Right kidney (tissue), 1 donor: ENCODE data around the gene KLRC2.
"Not testable (repeated sequence)": the region's sequence is repeated elsewhere in the genome, so short reads cannot be mapped to it uniquely, and the experiment has no call there.

Experiments used
- DNase-seq: peaks from one replicate; pipeline ENCODE4 v3.0.0-alpha.2; 2016

The KLRC2 gene

DNA sequence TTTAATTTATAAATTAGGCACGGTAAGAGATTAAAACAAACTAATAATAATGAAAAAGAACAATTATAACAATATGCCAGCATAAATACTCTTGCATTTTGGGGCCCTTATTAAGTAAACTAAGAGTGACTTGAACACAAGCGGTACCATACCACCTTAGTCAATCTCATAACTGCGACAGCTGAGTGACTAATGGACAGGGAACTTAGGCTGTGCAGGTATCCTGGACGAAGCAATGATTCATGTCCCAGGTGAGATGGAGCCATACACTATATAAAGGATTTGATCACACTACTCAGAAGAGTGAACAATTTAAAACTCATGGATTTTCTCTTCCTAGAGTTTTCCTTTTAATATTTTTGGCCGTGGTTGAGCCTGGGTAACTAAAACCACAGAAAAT, 30.5 kb downstream of the KLRC2 start:
- no peak for DNase-seq

- DNase-seq = no peak
Observed at GRCh38 chr12:10404798-10405197, 31.0 kb downstream of the KLRC2 start.

- DNase-seq = no peak
Observed at GRCh38 chr12:10400829-10401228, 35.0 kb downstream of the KLRC2 start.

DNA sequence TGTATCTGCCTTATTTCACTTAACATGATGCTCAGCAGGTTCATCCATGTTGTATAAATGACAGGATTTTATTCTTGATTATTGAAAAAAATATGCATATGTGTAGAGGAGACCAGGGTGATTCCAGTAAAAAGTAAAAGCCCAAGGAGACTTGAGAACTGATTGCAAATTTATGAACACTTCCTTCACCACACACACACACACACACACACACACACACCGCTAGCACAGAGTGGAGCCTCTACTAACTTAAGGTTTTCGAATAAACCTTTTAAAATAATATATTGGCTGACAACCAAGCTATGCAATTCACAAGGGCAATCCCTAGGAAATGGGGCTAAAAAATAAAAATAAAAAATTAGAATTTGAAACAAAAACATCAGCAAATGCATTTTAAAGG, 37.6 kb downstream of the KLRC2 start:
- no peak for DNase-seq

DNA sequence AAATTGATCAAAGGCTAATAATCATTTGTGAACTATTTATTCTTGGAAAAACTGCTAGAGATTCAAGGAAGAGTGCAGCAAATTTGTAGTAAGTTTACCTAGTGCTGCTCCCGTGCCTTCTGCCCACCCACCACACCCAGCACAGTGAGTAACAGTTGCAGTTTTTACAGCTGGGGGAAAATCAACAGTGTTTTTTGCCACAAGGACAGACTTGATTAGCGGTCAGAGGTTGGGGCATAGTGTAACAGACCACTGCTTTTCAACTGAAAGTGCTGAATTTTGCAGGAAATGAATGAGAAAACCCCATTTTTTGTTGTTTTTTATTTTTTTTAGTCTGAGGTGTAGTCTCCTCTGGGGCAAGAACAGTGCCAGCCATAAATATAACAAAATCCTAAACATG, 38.5 kb downstream of the KLRC2 start:
- DNase-seq = no peak

DNA sequence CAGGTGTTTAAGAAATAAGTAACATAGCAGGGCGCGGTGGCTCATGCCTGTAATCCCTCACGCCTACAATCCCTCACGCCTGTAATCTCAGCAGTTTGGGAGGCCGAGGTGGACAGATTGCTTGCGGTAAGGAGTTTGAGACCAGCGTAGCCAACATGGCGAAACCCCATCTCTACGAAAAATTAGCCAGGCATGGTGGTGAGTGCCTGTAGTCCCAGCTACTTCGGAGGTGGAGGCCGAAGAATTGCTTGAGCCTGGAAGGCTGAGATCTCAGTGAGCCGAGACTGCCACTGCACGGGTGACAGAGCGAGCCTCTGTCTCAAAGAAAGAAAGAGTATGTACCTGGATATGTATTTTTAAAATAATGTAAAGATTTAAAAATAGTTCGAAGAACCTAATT, 39.6 kb downstream of the KLRC2 start:
- DNase-seq = not testable (repeated sequence)

DNA sequence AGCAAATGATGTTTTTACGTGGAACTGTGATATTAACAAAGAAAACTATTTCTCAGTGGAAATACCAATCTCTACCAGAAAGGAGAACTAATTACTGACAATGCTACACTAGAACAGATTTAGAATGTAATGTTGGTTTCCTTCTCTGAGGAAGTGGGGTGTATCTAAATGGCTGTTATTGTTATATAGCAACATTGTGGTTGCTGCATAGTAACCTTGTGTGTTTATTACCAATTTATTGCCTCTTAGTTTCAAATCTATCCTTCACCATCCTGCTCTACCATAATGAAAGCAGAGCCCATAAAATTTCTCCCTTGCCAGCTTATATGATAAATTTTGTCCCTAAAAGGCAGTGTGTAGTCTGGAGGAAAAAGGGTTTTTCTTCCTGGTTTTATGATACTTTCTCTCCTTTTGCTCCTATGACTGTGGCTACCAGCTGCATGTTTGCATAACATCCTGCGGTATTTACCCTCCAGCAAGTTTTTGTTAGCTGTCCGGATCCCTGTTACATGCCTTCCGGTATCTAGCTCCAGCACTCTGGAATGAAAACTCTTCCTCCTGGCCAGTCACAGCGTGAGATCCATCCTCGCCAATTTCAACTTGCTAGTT, 40.3 kb downstream of the KLRC2 start:
- no peak for DNase-seq

GRCh38 chr12:10394531-10395152, 41.2 kb downstream of the KLRC2 start:
- DNase-seq = not testable (repeated sequence)

GRCh38 chr12:10393291-10393690, 42.5 kb downstream of the KLRC2 start:
- DNase-seq = no peak

- DNase-seq = no peak
Observed at GRCh38 chr12:10392394-10392930, 43.3 kb downstream of the KLRC2 start.

DNA sequence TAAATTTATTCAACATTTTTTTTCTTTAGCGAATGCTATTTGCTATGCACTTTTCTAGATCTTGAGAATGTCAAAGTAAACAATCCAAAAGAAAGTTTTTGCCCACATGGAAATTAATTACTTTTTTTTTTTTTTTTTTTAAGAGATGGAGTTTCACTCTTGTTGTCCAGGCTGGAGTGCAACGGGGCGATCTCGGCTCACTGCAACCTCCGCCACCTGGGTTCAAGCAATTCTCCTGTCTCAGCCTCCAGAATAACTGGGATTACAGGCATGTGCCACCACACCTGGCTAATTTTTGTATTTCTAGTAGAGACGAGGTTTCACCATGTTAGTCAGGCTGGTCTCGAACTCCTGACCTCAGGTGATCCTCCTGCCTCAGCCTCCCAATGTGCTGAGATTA, 44.8 kb downstream of the KLRC2 start:
- DNase-seq = not testable (repeated sequence)

GRCh38 chr12:10389904-10390303, 45.9 kb downstream of the KLRC2 start, which contains the start of gene KLRK1:
Gene KLRK1 (minus strand): TSS chr12:10390041. CDS start chr12:10388810, 1,231 bp downstream.
- DNase-seq = no peak

GRCh38 chr12:10388624-10389413, 47.0 kb downstream of the KLRC2 start:
- DNase-seq = no peak

GRCh38 chr12:10387498-10387897, 48.3 kb downstream of the KLRC2 start:
- not testable (repeated sequence) for DNase-seq

DNA sequence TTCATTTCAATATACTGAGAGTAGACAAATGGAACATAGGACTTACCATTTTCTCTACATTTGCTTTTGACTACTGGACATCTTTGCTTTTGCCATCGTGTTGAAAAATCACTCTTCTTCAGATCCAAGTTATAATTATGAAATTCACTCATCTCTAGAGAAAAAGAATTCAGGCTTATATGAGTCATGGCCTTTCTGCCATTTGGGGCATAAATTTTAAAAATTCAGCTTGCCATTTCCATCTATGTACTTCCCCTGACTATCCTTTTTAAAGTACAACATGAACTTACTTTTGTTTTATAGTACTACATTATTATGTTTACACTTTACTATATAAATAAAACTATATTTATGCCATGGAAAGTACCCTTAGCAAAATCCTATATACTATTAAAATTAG, 49.0 kb downstream of the KLRC2 start:
- DNase-seq = no peak

GRCh38 chr12:10385166-10385613, 50.6 kb downstream of the KLRC2 start:
- no peak for DNase-seq

DNA sequence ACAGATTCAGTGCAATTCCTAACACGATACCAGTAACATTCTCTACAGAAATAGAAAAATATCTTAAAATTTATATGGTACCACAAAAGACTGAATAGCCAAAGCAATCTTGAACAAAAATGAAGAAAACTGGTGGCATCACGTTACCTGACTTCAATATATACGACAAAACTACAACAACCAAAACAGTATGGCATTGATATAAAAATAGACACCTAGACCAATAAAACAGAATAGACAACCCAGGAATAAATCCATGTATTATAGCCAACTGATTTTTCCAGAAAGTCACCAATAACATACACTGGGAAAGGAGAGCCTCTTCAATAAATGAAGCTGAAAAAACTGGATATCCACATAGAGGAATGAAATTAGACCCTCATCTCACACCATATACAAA, 51.6 kb downstream of the KLRC2 start:
- no peak for DNase-seq

DNA sequence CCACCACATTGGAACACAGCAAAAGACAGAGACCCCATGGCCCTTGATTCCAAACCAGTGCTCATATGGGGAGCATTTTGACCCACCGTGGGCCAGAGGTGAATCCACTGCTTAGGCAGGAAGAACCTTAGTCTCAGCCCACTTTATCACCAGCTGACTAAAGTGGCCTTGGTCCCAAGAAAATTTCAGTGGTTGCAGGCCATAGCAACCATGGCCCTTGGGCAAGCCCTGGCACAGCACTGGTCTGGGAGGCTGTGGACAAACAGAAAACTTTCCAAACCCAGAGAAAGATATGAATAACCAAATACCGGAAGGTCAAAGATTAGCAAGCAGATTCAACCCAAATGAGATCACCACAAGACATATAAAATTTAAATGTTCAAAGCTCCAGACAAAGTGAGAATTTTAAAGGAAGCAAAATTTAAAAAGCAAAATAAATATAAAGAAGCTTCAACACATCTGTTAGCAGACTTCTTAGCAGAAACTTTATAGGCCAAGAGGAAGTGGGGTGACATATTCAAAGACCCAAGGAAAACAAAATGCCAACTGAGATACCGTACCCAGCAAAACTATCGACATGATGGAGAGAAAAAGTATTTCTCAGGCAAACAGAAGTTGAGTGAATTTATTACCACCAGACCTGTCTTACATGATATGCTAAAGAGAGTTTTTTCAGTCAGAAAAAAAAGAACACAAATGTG, 53.7 kb downstream of the KLRC2 start:
- no peak for DNase-seq
